ENCODE results near the gene RIMS1. TPM values are rescaled to one million over a fixed set of nuclear protein-coding genes. Genes with fewer than 3 reads are reported as not detected.

RIMS1 gene
- total and polyA plus RNA-seq, 9 of the 15 experiments (the other 6 are each of a cell fraction or from before 2014, with no cell fraction given) = not detected

DNA sequence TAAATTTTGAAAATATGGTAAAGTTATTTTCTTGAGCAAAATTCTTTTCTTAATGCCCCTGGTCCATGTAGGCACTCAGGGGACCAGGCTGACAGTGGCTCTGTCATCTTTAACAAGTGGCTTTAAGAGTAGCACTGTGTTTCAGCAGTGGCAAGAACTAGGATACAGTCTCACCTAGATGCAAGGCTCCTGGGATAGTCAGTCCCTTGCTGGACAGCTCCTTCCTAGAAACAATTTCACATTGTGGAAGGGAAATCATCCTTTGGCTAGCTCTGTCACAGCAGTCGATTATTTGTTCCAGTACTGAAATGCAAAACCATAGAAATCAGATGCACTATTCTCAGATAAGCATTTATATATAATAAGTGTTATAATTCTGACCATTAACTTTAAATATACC lies 560.1 kb downstream of the RIMS1 start:
- H3K9me1 ChIP-seq (ENCODE audit: control insufficient read depth, insufficient read depth, low read length) = no peaks in the 10 kb centered on the region
- TF ChIP-seq REST (IDR thresholded peaks at IDR 0.05; ENCODE audit: borderline replicate concordance) = peak; percentile 85
- TF ChIP-seq REST (CRISPR knock-in tag; IDR thresholded peaks at IDR 0.05; ENCODE audit: low read depth) = no peak
- no peak for TF ChIP-seq THAP7 (CRISPR knock-in tag; IDR thresholded peaks at IDR 0.05)
- peak; percentile 69; the same call in 1 of the 2 replicates for TF ChIP-seq EHMT2 (IDR thresholded peaks at IDR 0.05)
- no peak for TF ChIP-seq TAF15 (IDR thresholded peaks at IDR 0.05; ENCODE audit: low read depth, low read length)
- TF ChIP-seq, protein P1, sequence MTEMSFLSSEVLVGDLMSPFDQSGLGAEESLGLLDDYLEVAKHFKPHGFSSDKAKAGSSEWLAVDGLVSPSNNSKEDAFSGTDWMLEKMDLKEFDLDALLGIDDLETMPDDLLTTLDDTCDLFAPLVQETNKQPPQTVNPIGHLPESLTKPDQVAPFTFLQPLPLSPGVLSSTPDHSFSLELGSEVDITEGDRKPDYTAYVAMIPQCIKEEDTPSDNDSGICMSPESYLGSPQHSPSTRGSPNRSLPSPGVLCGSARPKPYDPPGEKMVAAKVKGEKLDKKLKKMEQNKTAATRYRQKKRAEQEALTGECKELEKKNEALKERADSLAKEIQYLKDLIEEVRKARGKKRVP (CRISPR knock-in tag; IDR thresholded peaks at IDR 0.05) = no peak
- no peak for TF ChIP-seq GTF2A2 (tag; IDR thresholded peaks at IDR 0.05)
- no peaks in the 10 kb centered on the region for H3K36me3 ChIP-seq (ENCODE audit: control insufficient read depth, insufficient read depth, low read length)
- H3K9ac ChIP-seq (ENCODE audit: insufficient read depth in 1 of 2, low read depth in 2 of 2, low read length in 2 of 2) = no peak overlapping the region
- H3K4me1 ChIP-seq (replicated peaks in 1 of 2; ENCODE audit: control insufficient read depth in 2 of 2, insufficient read depth in 2 of 2, low read length in 2 of 2) = no peaks in the 10 kb centered on the region
- 11% methylated on average over 1 of the region's 1 CpG for WGBS (ENCODE audit: insufficient coverage, low coverage, missing lambda C conversion rate)
- in situ Hi-C loops (cut with MboI) (no loop called here), intact Hi-C loops (cut with micrococcal nuclease) (no loop called here)
- no peaks in the 10 kb centered on the region for H3K9me3 ChIP-seq (replicated peaks; ENCODE audit: control insufficient read depth, insufficient read depth, low read depth, low read length)
- ATAC-seq (no peak), FAIRE-seq (no peak), DNase-seq (ENCODE audit: extremely low read depth in 1 of 4, low spot score in 3 of 4) (no peak)
- no peaks in the 10 kb centered on the region for H4K20me1 ChIP-seq (replicated peaks; ENCODE audit: control insufficient read depth, insufficient read depth, low read length)
- POLR2A ChIA-PET = no interaction called here
- H2AFZ ChIP-seq (ENCODE audit: low read depth, low read length) = no peak overlapping the region
- H3K4me3 ChIP-seq = no peak overlapping the region
- BruUV-seq (replicated peaks) = no TSS peak
- no peak overlapping the region for H3K4me2 ChIP-seq (ENCODE audit: insufficient read depth, low read length)
- CTCF ChIA-PET (ENCODE audit: low intra/inter-chr PET ratio) = no interaction called here
- H3K27ac ChIP-seq (ENCODE audit: extremely low read depth, low read depth, low read length) = no peak overlapping the region
- H3K27me3 ChIP-seq (ENCODE audit: control insufficient read depth in 2 of 2, insufficient read depth in 2 of 2, low read length in 2 of 2) = no peaks in the 10 kb centered on the region
- H3K79me2 ChIP-seq (ENCODE audit: control insufficient read depth, insufficient read depth, low read length) = no peaks in the 10 kb centered on the region
